Stimulated activated CD4-positive, alpha-beta T cell treated with anti-CD3 and anti-CD28 coated beads, Interleukin-1b, Interleukin-23, amount 100 ng/mL, for 4 hours (primary cell): ENCODE results near the gene COL23A1.

ENCODE experiments used
- DNase-seq, 2 donors: peaks; one replicate each; pipeline ENCODE4 v3.0.0-alpha.2; 2020; ENCODE audit warnings: low read depth in 2 of 2

COL23A1 gene

GRCh38 chr5:178211095-178212048, 378.8 kb downstream of the COL23A1 start:
- DNase-seq, result no peak

DNA sequence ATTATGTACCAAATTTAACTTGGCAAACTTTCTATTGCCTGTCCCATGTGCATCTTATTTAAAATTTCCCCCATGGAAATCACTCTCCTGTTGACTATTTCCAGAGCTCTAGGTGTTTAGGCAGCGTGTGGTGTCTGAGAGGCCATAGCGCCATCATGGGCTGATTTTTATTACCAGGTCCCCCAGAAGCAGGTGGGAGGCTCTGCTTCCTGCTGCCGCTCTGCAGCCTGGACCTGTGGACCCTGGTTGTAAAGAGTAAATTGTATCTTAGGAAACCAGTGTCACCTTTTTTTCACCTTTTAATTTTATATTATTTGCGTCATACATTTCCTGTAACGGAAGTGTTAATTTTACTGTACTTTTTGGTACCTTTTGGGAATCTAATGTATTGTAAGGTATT, 379.5 kb downstream of the COL23A1 start:
- no peak for DNase-seq

DNA sequence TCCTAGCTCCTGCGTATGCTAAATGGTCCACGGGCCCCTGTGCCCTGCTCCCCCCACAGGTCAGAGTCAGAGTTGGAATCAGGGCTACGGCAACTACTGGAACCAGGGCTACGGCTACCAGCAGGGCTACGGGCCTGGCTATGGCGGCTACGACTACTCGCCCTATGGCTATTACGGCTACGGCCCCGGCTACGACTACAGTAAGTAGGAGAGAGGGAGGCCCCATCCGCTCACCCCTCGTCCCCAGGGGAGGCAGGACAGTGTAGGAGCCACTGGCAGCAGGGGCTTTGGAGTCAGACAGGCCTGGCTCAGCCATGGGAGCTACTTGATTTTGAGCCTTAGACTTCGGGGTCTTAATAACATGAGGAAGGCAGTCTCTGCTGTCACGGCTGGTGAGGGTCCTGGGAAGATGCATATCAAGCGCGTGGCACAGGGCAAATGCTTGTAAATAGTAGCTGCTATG, 380.1 kb downstream of the COL23A1 start:
- no peak for DNase-seq

- no peak for DNase-seq
Measured at GRCh38 chr5:178209334-178210072, 380.7 kb downstream of the COL23A1 start.

DNA sequence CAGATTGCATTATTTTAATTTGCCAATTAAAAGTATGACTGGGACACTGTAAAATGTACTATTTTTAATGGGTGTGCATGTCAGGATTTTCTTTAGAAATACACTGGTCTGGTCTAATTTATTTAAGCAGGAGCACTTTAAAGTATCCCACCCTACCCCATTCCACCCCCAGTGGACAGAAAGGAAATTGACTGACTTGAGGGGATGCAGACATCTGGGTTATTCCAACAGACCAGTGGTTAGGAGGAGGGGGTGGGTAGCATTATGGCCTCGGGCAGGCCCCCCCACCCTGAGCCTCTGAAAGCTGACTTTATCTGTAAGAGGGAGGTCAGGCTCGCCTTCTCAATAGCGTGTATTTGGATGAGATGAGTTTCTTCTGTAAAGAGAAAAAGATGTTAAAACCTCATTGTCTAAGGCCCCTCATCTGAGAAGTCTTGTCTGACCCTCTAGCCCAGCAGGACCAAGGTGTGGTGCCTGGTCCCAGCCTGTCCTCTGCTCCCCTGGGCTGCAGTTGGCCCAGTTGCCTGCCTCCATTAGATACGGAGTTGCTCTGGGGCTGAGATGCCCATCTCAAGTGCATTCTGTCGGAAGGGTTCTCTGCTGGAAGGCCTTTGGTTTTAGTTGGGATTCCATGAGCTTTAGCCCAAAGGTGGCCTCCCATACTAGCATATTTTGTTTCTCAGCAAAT, 381.5 kb downstream of the COL23A1 start:
- DNase-seq, result no peak

DNA sequence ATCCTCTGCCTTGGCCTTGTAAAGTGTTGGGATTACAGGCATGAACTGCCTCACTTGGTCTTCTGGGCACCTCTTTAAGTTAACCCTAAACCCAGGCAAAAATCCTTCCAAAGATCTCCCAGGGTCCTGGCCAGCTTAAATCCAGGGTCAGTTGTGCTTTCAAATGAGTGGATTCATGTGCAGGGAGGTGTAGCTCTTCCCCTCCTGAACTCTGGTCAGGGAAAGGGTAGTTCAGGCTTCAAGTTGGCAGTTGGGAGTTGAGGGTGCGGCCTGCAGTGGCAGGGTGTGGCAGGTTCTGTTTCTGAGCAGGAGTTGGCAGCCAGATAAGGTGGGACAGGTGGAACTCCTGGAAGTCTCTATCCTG, 382.3 kb downstream of the COL23A1 start:
- no peak for DNase-seq

GRCh38 chr5:178207183-178207916, 382.8 kb downstream of the COL23A1 start:
- no peak for DNase-seq

GRCh38 chr5:178206166-178207101, 383.8 kb downstream of the COL23A1 start:
- DNase-seq, result no peak

DNA sequence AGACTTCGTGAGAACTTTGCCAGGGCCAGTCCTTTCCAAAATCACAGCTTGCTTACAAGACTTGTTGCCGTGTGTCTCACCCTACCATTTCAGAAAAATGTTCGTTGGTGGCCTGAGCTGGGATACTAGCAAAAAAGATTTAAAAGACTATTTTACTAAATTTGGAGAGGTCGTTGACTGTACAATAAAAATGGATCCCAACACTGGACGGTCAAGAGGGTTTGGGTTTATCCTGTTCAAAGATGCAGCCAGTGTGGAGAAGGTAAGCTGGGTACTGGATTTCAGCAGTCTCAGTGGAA, 384.5 kb downstream of the COL23A1 start:
- no peak for DNase-seq

DNA sequence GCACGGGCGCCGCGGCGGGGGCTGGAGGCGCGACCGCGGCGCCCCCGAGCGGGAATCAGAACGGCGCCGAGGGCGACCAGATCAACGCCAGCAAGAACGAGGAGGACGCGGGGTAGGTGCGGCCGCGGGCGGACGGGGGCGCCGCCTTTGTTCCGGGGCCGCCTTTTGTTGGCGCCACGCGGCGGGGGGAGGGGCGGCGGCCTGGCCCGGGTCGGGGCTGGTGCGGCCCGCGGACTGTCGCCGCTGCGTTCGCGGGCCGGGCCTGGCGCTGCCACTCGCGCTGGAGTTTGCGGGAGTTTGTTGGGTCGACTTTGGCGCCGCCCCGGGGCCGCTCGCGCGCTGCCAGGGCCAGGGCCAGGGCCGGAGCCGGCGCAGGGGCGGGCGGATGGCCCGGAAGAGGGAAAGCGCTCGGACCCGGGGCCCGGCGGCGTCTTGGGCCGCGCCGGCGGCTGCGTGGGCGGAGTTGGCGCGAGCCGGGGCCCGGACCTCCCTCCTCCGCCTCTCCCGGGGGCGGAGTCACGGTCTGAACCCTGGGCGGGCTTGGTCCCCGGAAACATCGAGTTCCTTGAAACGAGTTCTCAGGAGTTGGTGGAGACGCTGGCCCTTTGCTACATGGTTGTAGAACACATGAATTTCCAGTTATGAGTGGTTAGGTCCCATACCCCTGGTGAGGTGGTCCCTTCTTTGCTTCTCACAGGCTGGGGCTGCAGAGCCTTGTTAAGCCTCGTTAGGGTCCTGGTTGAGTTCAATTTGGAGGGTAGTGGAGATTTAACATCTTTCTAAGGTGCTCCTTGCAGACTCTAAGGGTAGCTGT, 385.1 kb downstream of the COL23A1 start:
- peak; percentile 51 to 73 for DNase-seq

DNA sequence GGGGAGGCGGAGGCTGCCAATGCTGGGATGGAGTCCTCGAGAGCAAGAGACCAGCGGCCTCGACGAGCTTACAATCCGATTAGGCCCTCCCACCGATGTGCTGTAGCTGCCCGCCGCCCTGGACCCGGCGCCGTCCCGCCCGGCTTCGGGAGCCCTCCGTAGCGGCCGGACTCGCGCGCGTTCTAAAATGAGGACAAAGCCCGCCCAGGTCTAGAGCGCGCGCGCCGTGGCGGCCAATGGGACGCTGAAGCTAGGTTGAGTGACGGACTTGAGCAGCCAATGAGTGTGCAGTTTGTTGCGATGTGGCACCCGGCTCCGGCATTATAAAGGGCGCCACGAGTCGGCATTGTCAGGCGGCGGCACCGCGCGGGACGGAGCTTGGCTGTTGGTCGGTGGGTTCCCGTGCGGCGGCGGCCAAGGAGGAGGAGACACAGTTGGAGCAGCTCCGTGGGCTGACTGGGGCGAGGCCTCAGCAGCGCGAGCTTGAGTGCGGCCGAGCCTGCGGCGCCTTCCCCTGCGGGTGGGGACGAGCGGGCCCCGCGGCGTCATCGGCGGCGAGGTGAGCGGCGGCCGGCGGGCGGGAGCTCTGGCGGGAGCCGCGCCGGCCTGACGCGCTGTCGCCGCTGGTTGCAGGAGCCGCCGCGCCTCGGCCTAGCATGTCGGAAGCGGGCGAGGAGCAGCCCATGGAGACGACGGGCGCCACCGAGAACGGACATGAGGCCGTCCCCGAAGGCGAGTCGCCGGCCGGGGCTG, 385.8 kb downstream of the COL23A1 start, which contains the start of gene HNRNPAB:
HNRNPAB (plus strand) TSS at position 352 of the 753 bp plus-strand sequence; CDS start at position 657, 305 bp downstream.
- DNase-seq, result peak; percentile 90 to 98

- no peak for DNase-seq
Measured at GRCh38 chr5:178203670-178204181, 386.5 kb downstream of the COL23A1 start.

GRCh38 chr5:178202541-178202940, 387.7 kb downstream of the COL23A1 start:
- no peak for DNase-seq

DNA sequence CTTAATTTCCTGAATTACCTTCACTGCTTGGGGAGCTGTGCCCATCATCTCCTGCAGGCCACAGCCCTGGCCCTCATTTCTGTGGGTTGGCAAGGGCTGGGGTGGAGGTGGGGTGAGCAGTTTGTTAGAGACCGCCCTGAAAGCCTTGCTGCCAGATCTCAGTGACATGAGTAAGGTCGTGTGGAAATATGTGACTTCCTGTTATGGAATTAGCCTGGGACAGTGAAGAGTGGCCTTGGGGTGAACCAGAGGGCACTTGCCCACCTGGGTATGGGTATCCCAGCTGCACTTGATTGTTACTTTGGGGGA, 388.3 kb downstream of the COL23A1 start:
- DNase-seq, result no peak

GRCh38 chr5:178201221-178201926, 388.8 kb downstream of the COL23A1 start:
- DNase-seq, result no peak

DNA sequence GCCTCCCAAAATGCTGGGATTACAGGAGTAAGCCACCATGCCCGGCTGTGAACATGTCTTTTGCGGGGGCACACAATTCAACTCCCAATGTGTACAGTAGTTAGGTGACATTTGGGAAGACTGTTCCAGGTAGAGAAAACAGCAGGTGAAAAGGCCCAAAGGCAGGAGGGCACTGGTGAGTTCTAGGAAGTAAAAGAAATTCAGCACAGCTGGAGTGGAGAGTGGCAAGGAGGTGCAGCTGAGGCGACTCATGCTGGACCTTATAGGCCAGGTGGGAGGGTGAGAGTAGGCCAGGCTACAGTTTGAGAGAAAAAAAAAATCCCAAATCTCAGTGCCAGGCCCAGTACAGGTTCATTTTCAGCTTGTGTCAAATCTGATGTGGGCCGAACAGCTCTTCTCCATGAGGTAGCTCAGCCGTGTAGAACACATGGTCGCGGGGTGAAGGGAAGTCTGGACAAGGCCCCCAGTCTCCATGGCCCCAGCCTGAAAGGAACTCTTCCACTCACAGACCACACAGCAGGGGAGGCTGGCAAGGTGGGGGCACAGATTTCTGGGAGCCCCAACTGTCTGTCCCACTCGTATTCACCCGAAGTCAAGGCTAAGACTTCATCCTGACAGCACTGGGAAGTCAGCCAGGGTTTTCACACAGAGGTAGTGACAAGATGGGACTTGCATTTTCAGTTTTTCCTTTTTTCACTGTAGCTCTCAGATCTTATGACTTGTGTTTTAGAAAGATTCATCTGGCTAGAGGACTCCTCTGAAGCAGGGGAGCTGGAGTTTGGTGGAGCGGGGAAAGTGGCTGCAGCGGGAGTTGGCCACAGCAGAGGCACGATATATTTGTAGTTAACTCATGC, 390.4 kb downstream of the COL23A1 start:
- no peak for DNase-seq

- DNase-seq, result no peak
Measured at GRCh38 chr5:178198706-178199105, 391.5 kb downstream of the COL23A1 start.
